Uterine smooth muscle cell (primary cell): ENCODE results near the gene ASB18. TPM values are rescaled to one million over a fixed set of nuclear protein-coding genes. Genes with fewer than 3 reads are reported as not detected.

Source experiments
- total RNA-seq: library from RNA; depleted of rRNA; stranded (reverse); fragments of >200 nt; gene quantifications from 2 replicates; pipeline ENCODE4 v1.2.3, GENCODE V29; 2014

ASB18 gene
- total RNA-seq, result not detected in 2 replicates

GRCh38 chr2:236264256-236264655 lies at the start of gene ASB18:
TSS of gene ASB18 (minus strand) at chr2:236264406. CDS start at chr2:236264345, 61 bp downstream.

GRCh38 chr2:236168110-236169080 lies 95.8 kb downstream of the ASB18 start, which contains the start of gene GBX2:
TSS of gene GBX2 (minus strand) at chr2:236168386. CDS start at chr2:236167971, 415 bp downstream.

Other genes with a start within 250 kb of the ASB18 start
- gene GBX2, start 96.0 kb downstream of the ASB18 start, total RNA-seq, result not detected in 2 replicates